ENCODE data around the gene ABHD17B.

DNA sequence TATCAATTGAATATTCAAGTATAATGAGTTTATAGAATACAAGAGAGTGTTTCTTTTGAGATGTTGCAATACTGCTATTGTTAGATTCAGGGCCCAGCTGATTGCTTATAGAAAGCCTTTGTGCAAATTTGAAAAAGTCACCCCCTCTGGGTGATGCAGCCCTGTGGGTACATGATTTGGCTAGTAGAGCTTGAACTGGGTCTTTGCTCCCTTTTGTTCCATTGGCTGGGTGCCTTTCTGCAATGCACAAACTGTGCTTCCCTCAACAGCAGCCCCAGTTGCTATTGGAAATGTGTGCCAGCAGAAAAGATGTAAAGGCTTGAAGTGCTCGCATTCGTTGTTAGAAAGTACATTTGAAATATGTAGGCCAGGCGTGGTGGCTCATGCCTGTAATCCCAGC is 80.8 kb downstream of the ABHD17B start:
- TF ChIP-seq EZH2phosphoT487 (IDR thresholded peaks at IDR 0.05; ENCODE audit: borderline replicate concordance, low read length) (no peak), EZH2 (IDR thresholded peaks at IDR 0.05; ENCODE audit: low read length, unreplicated experiment) (no peak)
- TF ChIP-seq, protein P1, sequence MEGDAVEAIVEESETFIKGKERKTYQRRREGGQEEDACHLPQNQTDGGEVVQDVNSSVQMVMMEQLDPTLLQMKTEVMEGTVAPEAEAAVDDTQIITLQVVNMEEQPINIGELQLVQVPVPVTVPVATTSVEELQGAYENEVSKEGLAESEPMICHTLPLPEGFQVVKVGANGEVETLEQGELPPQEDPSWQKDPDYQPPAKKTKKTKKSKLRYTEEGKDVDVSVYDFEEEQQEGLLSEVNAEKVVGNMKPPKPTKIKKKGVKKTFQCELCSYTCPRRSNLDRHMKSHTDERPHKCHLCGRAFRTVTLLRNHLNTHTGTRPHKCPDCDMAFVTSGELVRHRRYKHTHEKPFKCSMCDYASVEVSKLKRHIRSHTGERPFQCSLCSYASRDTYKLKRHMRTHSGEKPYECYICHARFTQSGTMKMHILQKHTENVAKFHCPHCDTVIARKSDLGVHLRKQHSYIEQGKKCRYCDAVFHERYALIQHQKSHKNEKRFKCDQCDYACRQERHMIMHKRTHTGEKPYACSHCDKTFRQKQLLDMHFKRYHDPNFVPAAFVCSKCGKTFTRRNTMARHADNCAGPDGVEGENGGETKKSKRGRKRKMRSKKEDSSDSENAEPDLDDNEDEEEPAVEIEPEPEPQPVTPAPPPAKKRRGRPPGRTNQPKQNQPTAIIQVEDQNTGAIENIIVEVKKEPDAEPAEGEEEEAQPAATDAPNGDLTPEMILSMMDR (conservative IDR thresholded peaks at IDR 0.05; ENCODE audit: low read depth, low read length) = no peak
